Neural progenitor cell (in vitro differentiated cells): ENCODE data around the gene DENND5A.

ENCODE experiments used
- EZH2 ChIP-seq: fragments of 200-600 bp; sonication (generic); IDR thresholded peaks from 2 replicates; pipeline ENCODE4 v1.6.1; 2017; ENCODE audit warnings: antibody characterized with exemption, mild to moderate bottlenecking, moderate library complexity
- TF ChIP-seq, protein P1 (sequence below): fragments of 200-600 bp; sonication (generic); IDR thresholded peaks from 2 replicates; pipeline ENCODE4 v1.5.1; 2017; ENCODE audit warnings: antibody characterized with exemption, mild to moderate bottlenecking

DNA sequence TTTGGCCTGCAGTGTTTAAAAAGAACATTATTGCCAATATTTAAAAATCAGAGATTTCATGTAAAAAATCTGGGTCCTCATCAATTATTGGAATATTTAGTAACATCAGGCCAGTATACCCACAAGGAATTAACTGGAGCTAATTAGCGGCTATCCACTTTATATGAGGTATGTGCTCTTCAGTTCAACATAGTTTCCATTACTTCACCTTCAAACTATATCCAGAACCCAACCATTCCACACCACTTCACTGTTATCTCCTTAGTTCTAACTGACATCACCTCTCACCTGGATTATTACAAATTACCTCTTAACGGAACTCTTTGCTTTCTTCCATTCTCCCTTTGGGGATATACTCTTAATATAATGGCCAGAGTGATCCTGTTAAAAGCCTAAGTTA, 64.7 kb downstream of the DENND5A start:
- TF ChIP-seq, protein P1, sequence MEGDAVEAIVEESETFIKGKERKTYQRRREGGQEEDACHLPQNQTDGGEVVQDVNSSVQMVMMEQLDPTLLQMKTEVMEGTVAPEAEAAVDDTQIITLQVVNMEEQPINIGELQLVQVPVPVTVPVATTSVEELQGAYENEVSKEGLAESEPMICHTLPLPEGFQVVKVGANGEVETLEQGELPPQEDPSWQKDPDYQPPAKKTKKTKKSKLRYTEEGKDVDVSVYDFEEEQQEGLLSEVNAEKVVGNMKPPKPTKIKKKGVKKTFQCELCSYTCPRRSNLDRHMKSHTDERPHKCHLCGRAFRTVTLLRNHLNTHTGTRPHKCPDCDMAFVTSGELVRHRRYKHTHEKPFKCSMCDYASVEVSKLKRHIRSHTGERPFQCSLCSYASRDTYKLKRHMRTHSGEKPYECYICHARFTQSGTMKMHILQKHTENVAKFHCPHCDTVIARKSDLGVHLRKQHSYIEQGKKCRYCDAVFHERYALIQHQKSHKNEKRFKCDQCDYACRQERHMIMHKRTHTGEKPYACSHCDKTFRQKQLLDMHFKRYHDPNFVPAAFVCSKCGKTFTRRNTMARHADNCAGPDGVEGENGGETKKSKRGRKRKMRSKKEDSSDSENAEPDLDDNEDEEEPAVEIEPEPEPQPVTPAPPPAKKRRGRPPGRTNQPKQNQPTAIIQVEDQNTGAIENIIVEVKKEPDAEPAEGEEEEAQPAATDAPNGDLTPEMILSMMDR, result no peak
- no peak for TF ChIP-seq EZH2
